BJ (cell line): ENCODE results near the gene MCRS1. TPM values are rescaled to one million over a fixed set of nuclear protein-coding genes. Genes with fewer than 3 reads are reported as not detected.

Experiments used
- CTCF ChIA-PET: fragments of 350-600 bp; formaldehyde crosslinking; extraction: SDS; loops from one replicate; lab custom pipeline; 2021; ENCODE audit warnings: antibody characterized with exemption, inconsistent platforms; lab: Yijun Ruan, JAX
- POLR2A ChIA-PET: fragments of 300-600 bp; sonication (Branson Sonifier 250); formaldehyde crosslinking; extraction: SDS; loops from one replicate; lab custom pipeline; 2021; ENCODE audit warnings: antibody characterized with exemption; lab: Charles Lee
- DNase-seq: peaks from one replicate; pipeline ENCODE4 v3.0.0-alpha.2; 2011; ENCODE audit warnings: low read depth
- H3K27me3 ChIP-seq: 2 replicates; pipeline ENCODE4 v1.6.0; 2011; ENCODE audit warnings: low read length; ENCODE audit not compliant: control insufficient read depth, insufficient read depth
- H3K36me3 ChIP-seq: 2 replicates; pipeline ENCODE4 v1.5.1; 2011; ENCODE audit warnings: low read length; ENCODE audit not compliant: control insufficient read depth, insufficient read depth
- H3K4me3 ChIP-seq: 2 replicates; pipeline ENCODE4 v1.5.1; 2011; ENCODE audit warnings: low read depth, mild to moderate bottlenecking, control low read depth, low read length
- polyA plus RNA-seq: library from polyadenylated mRNA; depleted of rRNA; stranded (reverse); fragments of >200 nt; gene quantifications from 2 replicates; pipeline ENCODE4 v1.2.3, GENCODE V29; 2011
- TF ChIP-seq, protein P1 (sequence below): IDR thresholded peaks from 2 replicates; pipeline ENCODE4 v1.5.1; 2011; ENCODE audit warnings: low read depth, mild to moderate bottlenecking, control low read depth, inconsistent platforms, low read length, moderate library complexity; ENCODE audit not compliant: insufficient read depth

MCRS1 gene
- polyA plus RNA-seq, 1 experiment: 96.0 TPM

DNA sequence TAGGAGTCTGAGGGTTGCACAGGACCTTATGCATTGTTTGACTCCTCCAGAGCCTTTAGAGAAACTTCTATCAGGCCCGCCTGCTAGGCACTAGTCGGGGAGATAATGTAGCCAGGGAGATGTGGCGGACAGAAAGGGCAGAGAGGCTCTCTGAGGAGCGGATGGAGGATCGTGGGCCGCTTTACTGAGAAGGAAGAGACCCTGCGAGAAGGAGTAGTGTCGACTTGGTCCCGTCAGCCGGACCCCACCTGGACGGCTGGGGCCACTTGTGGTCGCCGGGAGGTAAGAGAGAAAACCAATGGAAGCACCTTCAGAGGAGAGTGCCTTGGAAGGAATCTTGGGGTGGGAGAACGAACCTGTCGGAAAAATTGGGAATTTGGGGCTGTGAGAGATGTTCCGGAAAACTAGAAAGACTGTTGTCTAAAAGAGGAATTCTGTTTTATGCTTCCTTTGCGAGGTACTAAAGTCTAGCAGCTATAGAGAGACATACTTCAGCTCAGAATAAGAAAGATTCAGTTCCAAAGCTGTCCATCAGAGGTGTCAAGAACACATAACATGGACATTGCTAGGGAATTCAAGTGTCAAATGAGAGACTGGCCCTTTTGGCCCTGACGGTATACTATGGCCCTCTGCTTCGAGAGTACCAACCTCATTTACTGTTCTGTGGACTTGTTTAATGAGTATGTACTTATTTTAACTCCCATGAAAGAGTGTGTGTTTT is 660 bp upstream of the MCRS1 start:
- POLR2A ChIA-PET: no interaction called here
- Histone ChIP-seq H3K4me3 (peak overlapping the region; percentile 71), H3K36me3 (peaks cover 14% of the 10 kb centered on the region), H3K27me3 (no peaks in the 10 kb centered on the region)
- TF ChIP-seq, protein P1, sequence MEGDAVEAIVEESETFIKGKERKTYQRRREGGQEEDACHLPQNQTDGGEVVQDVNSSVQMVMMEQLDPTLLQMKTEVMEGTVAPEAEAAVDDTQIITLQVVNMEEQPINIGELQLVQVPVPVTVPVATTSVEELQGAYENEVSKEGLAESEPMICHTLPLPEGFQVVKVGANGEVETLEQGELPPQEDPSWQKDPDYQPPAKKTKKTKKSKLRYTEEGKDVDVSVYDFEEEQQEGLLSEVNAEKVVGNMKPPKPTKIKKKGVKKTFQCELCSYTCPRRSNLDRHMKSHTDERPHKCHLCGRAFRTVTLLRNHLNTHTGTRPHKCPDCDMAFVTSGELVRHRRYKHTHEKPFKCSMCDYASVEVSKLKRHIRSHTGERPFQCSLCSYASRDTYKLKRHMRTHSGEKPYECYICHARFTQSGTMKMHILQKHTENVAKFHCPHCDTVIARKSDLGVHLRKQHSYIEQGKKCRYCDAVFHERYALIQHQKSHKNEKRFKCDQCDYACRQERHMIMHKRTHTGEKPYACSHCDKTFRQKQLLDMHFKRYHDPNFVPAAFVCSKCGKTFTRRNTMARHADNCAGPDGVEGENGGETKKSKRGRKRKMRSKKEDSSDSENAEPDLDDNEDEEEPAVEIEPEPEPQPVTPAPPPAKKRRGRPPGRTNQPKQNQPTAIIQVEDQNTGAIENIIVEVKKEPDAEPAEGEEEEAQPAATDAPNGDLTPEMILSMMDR: no peak
- DNase-seq: no peak
- CTCF ChIA-PET: no interaction called here

DNA sequence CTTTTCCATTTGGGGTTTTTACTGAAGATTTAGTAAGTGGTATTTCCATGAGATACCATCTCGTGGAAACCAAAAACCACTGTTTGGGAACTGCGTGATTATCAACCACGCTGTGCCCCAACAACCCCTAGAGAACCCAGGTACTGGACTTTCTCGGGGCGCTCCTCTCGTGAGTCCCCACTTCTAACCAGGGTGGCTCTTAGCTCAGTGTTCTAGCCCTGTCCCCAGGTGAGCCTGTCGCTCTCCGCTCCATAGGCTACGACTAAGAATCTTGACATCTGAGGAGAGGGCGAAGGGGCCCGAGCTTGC is 686 bp downstream of the MCRS1 start:
- Histone ChIP-seq H3K27me3 (no peaks in the 10 kb centered on the region), H3K4me3 (peak overlapping the region; percentile 71), H3K36me3 (peaks cover 22% of the 10 kb centered on the region)
- TF ChIP-seq, protein P1: no peak
- ChIA-PET POLR2A (interaction anchor here (0.6 kb wide), 1 partner anchor 32 kb away, joined by 3 read pairs; no protein-coding TSS in a partner anchor), CTCF (interaction anchor here (0.9 to 1.6 kb wide), 6 partner anchors 13 to 235 kb away, joined by 3 to 7 read pairs (median 5); partner anchors contain the start of gene PRPF40B)
- no peak for DNase-seq

DNA sequence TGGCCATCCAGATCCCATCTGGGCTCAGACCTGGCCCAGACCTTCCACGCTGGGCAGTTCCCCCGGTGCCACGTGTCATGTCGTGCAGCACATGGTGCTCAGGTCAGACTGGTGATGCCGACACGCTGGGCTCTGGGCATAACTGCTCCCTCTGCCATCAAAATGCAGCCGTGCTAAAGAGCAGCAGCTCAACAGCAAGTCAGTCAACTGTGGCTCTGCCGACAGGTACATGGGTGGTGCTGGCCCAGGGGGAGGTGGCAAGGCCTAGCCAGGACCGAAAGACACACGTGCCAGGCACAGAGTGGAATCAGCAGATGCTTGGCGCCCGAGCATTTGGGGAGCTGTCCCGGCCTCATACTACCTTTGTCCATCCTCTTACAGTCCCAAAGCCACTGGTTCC is 1.6 kb downstream of the MCRS1 start:
- no peak for DNase-seq
- TF ChIP-seq, protein P1: no peak
- Histone ChIP-seq H3K27me3 (no peaks in the 10 kb centered on the region), H3K4me3 (no peak overlapping the region), H3K36me3 (peaks cover 24% of the 10 kb centered on the region)
- ChIA-PET CTCF (interaction anchor here (0.8 to 1.6 kb wide), 5 partner anchors 12 to 209 kb away, joined by 3 to 7 read pairs (median 5); partner anchors contain the start of gene PRPF40B), POLR2A (no interaction called here)

DNA sequence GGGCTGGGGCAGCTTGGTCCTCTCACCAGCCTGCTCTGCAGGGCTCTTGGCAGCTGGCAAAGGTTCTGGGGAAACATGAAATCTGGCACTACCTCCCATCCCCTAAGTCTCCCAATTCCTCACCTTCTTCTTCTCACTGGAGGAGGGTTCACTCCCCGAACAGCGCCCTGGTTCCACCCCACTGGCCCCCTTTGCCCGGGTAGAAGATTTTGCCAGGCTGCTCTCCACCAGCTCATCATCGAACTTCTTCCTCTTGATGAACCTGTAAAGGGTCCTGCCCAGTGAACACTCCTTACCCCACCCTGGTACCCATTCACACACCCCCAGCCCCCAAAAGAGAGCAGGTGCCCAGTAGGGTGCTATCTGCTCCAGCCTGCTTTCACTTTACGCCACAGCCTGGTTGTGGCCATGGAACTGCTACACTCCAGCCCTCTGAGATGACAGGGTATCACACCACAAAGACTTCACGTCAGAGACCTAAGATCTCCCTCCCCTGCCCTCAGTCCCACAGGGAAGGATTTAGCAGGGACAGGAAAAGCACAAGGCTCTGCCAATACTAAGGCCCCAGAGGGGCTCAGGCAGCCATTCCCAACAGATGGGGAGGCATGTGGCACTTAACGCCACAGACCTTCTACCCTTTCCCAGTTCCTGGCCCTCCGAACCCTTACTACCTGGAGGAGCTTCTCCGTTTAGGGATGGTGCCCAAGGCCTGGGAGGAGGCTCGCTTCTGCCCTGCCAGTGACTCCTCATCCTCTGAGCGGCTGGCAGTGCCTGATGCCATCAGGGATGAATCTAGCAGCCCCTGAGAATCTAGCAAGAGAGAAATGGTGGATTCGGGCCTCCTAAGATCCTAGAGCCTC is 2.3 kb downstream of the MCRS1 start:
- ChIA-PET POLR2A (no interaction called here), CTCF (interaction anchor here (0.8 to 2.3 kb wide), 6 partner anchors 12 to 218 kb away, joined by 3 to 7 read pairs (median 4); partner anchors contain the start of gene PRPF40B)
- Histone ChIP-seq H3K4me3 (no peak overlapping the region), H3K36me3 (peaks cover 25% of the 10 kb centered on the region), H3K27me3 (no peaks in the 10 kb centered on the region)
- DNase-seq: no peak
- TF ChIP-seq, protein P1: no peak
